Keratinocyte (primary cell): Measurements from ENCODE around the gene VSIG10L2. TPM values are rescaled to one million over a fixed set of nuclear protein-coding genes. Genes with fewer than 3 reads are reported as not detected.
A peak's percentile ranks its signal among the peaks of the same experiment; 100 is the strongest.

ENCODE experiments used
- DNase-seq: peaks from one replicate; pipeline ENCODE4 v3.0.0-alpha.2; 2011; ENCODE audit warnings: low read depth, missing footprints, low spot score
- FAIRE-seq: peaks from 2 replicates; lab custom pipeline; 2011; peaks lifted over from hg19 to GRCh38; lab: Jason Lieb, UNC
- H2AFZ ChIP-seq: 2 replicates; pipeline ENCODE4 v1.6.0; 2012; ENCODE audit warnings: low read length, control low read depth, inconsistent platforms; ENCODE audit not compliant: control insufficient read depth
- H3K27ac ChIP-seq: 2 replicates; pipeline ENCODE4 v1.5.1; 2011; ENCODE audit warnings: low read length; ENCODE audit not compliant: control insufficient read depth, insufficient read depth
- H3K27me3 ChIP-seq: 3 replicates; pipeline ENCODE4 v1.6.0; 2011; ENCODE audit warnings: low read length; ENCODE audit not compliant: control insufficient read depth, insufficient read depth; ENCODE audit errors: extremely low read depth
- H3K36me3 ChIP-seq, 2 experiments: 2 replicates in 1 of 2; 3 replicates in 1 of 2; pipeline ENCODE4 v1.5.1; 2011; ENCODE audit warnings: low read length in 2 of 2, mild to moderate bottlenecking in 1 of 2; ENCODE audit not compliant: control insufficient read depth in 2 of 2, insufficient read depth in 2 of 2; ENCODE audit errors: extremely low read depth in 1 of 2
- H3K4me1 ChIP-seq: 3 replicates; pipeline ENCODE4 v1.5.1; 2011; ENCODE audit warnings: low read length; ENCODE audit not compliant: control insufficient read depth, insufficient read depth; ENCODE audit errors: extremely low read depth
- H3K4me2 ChIP-seq: 3 replicates; pipeline ENCODE4 v1.6.0; 2011; ENCODE audit warnings: low read depth, low read length; ENCODE audit not compliant: control insufficient read depth, insufficient read depth; ENCODE audit errors: extremely low read depth
- H3K4me3 ChIP-seq, 3 experiments: fragments of 200-600 bp in 1 of 3; sonication (generic) in 1 of 3; 2 replicates in 2 of 3; 3 replicates in 1 of 3; pipeline ENCODE4 v1.5.1; 2011 to 2016; ENCODE audit warnings: low read length in 3 of 3, mild to moderate bottlenecking in 3 of 3, control low read depth in 2 of 3, inconsistent platforms in 1 of 3, low read depth in 1 of 3, mixed read lengths in 1 of 3, mixed run types in 1 of 3, moderate library complexity in 1 of 3; ENCODE audit not compliant: control insufficient read depth in 2 of 3, insufficient read depth in 2 of 3; ENCODE audit errors: extremely low read depth in 1 of 3
- H3K79me2 ChIP-seq: 2 replicates; pipeline ENCODE4 v1.6.0; 2012; ENCODE audit warnings: low read length; ENCODE audit not compliant: control insufficient read depth, insufficient read depth
- H3K9ac ChIP-seq: 3 replicates; pipeline ENCODE4 v1.6.0; 2011; ENCODE audit warnings: low read length; ENCODE audit not compliant: control insufficient read depth, insufficient read depth; ENCODE audit errors: extremely low read depth
- H3K9me1 ChIP-seq: 3 replicates; pipeline ENCODE4 v1.6.0; 2011; ENCODE audit warnings: low read length; ENCODE audit not compliant: control insufficient read depth, insufficient read depth; ENCODE audit errors: extremely low read depth
- H3K9me3 ChIP-seq: 2 replicates; pipeline ENCODE4 v1.5.1; 2012; ENCODE audit warnings: low read depth, low read length; ENCODE audit not compliant: control insufficient read depth
- H4K20me1 ChIP-seq: 3 replicates; pipeline ENCODE4 v1.6.0; 2011; ENCODE audit warnings: low read length; ENCODE audit not compliant: control insufficient read depth, insufficient read depth; ENCODE audit errors: extremely low read depth
- EZH2 ChIP-seq: IDR thresholded peaks from one replicate; pipeline ENCODE4 v1.6.1; 2012; ENCODE audit warnings: inconsistent platforms, mild to moderate bottlenecking, low read length, moderate library complexity
- dilution Hi-C: fragments of 300-500 bp; cut with MboI; formaldehyde crosslinking; loops from one replicate; pipeline ENCODE4 v1.7.0; 2020; ENCODE audit warnings: low sequenced_read_pairs; ENCODE audit not compliant: extremely low pct_ligation_motif_present
- polyA plus RNA-seq, 5 experiments: library from polyadenylated mRNA; depleted of rRNA in 3 of 5; stranded (reverse) in 3 of 5; stranded (forward) in 1 of 5; unstranded in 1 of 5; fragments of >200 nt; gene quantifications; 1 replicate in 1 of 5; 2 replicates in 3 of 5; 3 replicates in 1 of 5; pipeline versions ENCODE4 v1.2.1 to v1.2.3, GENCODE V29; 2011 to 2012; ENCODE audit warnings: missing spikeins in 2 of 5, low read depth in 1 of 5, low replicate concordance in 1 of 5
- TF ChIP-seq, protein P1 (sequence below), 3 experiments: IDR thresholded peaks in 1 of 3; conservative IDR thresholded peaks in 1 of 3; optimal IDR thresholded peaks in 1 of 3; 2 replicates in 2 of 3; 3 replicates in 1 of 3; pipeline versions ENCODE3 to v1.5.1; 2011; ENCODE audit warnings: low read length in 3 of 3, mild to moderate bottlenecking in 3 of 3, moderate library complexity in 2 of 3, control low read depth in 1 of 3, inconsistent platforms in 1 of 3; ENCODE audit not compliant: insufficient read depth in 2 of 3; ENCODE audit errors: extremely low read depth in 1 of 3

The VSIG10L2 gene
- polyA plus RNA-seq, 1 donor (not counting 4 experiments of a cell fraction or from before 2014, with no cell fraction given): 0.09 TPM

DNA sequence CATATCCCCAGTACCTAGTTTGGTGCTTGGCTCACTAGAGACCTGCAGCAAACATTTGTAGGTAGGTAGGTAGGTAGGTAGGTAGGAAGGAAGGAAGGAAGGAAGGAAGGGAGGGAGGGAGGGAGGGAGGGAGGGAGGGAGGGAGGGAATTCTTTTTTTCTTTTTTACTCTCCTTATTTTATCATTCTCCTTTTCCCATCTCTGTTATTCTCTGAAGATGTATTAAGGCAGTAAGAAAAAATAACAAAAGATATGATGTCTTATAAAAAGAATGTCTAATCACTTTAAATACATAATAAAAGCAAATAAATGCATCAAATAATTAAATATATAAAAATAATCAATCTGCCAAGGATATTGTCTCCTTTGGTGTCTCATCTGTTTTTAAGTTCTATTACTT is 28.4 kb downstream of the VSIG10L2 start:
- no peaks in the 10 kb centered on the region for H3K36me3 ChIP-seq
- FAIRE-seq (no peak), DNase-seq (no peak)
- H3K9ac ChIP-seq: no peak overlapping the region
- H3K4me3 ChIP-seq: no peak overlapping the region
- dilution Hi-C loops: no loop called here
- H3K27ac ChIP-seq: no peak overlapping the region
- H2AFZ ChIP-seq: no peak overlapping the region
- no peaks in the 10 kb centered on the region for H4K20me1 ChIP-seq
- TF ChIP-seq, protein P1, sequence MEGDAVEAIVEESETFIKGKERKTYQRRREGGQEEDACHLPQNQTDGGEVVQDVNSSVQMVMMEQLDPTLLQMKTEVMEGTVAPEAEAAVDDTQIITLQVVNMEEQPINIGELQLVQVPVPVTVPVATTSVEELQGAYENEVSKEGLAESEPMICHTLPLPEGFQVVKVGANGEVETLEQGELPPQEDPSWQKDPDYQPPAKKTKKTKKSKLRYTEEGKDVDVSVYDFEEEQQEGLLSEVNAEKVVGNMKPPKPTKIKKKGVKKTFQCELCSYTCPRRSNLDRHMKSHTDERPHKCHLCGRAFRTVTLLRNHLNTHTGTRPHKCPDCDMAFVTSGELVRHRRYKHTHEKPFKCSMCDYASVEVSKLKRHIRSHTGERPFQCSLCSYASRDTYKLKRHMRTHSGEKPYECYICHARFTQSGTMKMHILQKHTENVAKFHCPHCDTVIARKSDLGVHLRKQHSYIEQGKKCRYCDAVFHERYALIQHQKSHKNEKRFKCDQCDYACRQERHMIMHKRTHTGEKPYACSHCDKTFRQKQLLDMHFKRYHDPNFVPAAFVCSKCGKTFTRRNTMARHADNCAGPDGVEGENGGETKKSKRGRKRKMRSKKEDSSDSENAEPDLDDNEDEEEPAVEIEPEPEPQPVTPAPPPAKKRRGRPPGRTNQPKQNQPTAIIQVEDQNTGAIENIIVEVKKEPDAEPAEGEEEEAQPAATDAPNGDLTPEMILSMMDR (optimal IDR thresholded peaks at IDR 0.05 in 1 of 3, IDR thresholded peaks at IDR 0.05 in 1 of 3, conservative IDR thresholded peaks at IDR 0.05 in 1 of 3; ENCODE audit: extremely low read depth in 1 of 3, insufficient read depth in 2 of 3, low read length in 3 of 3): no peak
- no peak for TF ChIP-seq EZH2
- no peaks in the 10 kb centered on the region for H3K9me3 ChIP-seq
- H3K9me1 ChIP-seq: no peaks in the 10 kb centered on the region
- peaks cover 11% of the 10 kb centered on the region for H3K4me1 ChIP-seq
- H3K79me2 ChIP-seq: no peaks in the 10 kb centered on the region
- H3K27me3 ChIP-seq: no peaks in the 10 kb centered on the region
- H3K4me2 ChIP-seq: no peak overlapping the region

DNA sequence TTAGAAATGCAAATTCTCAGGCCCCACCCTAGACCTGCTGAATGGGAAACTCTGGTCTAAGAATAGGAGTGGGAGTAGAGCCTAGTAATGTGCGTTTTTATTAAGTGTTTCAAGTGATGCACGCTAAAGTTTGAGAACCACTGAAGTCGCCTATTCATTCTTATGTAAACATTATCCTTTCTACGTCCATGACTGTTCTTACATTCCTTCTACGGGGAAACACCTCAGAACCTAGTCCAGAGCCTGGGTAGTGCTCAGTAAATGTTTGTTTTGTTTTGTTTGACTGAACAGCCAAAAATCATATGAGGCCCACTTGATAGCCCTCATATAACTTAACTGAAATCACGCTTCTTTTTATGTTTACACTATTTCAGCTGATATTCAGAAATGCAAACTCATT is 29.8 kb downstream of the VSIG10L2 start:
- dilution Hi-C loops: no loop called here
- no peaks in the 10 kb centered on the region for H4K20me1 ChIP-seq
- peak; percentile 13 for FAIRE-seq

More for the DNA sequence above, 29.8 kb downstream of the VSIG10L2 start:
- Histone ChIP-seq H3K4me2 (no peak overlapping the region), H3K9me1 (no peaks in the 10 kb centered on the region), H3K4me3 (no peak overlapping the region), H3K27me3 (no peaks in the 10 kb centered on the region), H3K9ac (no peak overlapping the region), H3K36me3 (no peaks in the 10 kb centered on the region), H3K79me2 (no peaks in the 10 kb centered on the region), H3K4me1 (peaks cover 11% of the 10 kb centered on the region), H3K27ac (no peak overlapping the region), H2AFZ (no peak overlapping the region), H3K9me3 (no peaks in the 10 kb centered on the region)
- DNase-seq: no peak
- TF ChIP-seq, protein P1 (optimal IDR thresholded peaks at IDR 0.05 in 1 of 3, IDR thresholded peaks at IDR 0.05 in 1 of 3, conservative IDR thresholded peaks at IDR 0.05 in 1 of 3; ENCODE audit: extremely low read depth in 1 of 3, insufficient read depth in 2 of 3, low read length in 3 of 3): no peak
- no peak for TF ChIP-seq EZH2
